BJ (cell line): Measurements from ENCODE around the gene PSMC5. TPM values are rescaled to one million over a fixed set of nuclear protein-coding genes. Genes with fewer than 3 reads are reported as not detected.

Experiments
- CTCF ChIA-PET: fragments of 350-600 bp; formaldehyde crosslinking; extraction: SDS; loops from one replicate; lab custom pipeline; 2021; ENCODE audit warnings: antibody characterized with exemption, inconsistent platforms; lab: Yijun Ruan, JAX
- POLR2A ChIA-PET: fragments of 300-600 bp; sonication (Branson Sonifier 250); formaldehyde crosslinking; extraction: SDS; loops from one replicate; lab custom pipeline; 2021; ENCODE audit warnings: antibody characterized with exemption; lab: Charles Lee
- DNase-seq: peaks from one replicate; pipeline ENCODE4 v3.0.0-alpha.2; 2011; ENCODE audit warnings: low read depth
- H3K27me3 ChIP-seq: 2 replicates; pipeline ENCODE4 v1.6.0; 2011; ENCODE audit warnings: low read length; ENCODE audit not compliant: control insufficient read depth, insufficient read depth
- H3K36me3 ChIP-seq: 2 replicates; pipeline ENCODE4 v1.5.1; 2011; ENCODE audit warnings: low read length; ENCODE audit not compliant: control insufficient read depth, insufficient read depth
- H3K4me3 ChIP-seq: 2 replicates; pipeline ENCODE4 v1.5.1; 2011; ENCODE audit warnings: low read depth, mild to moderate bottlenecking, control low read depth, low read length
- CTCF ChIP-seq: IDR thresholded peaks from 2 replicates; pipeline ENCODE4 v1.5.1; 2011; ENCODE audit warnings: low read depth, mild to moderate bottlenecking, control low read depth, inconsistent platforms, low read length, moderate library complexity; ENCODE audit not compliant: insufficient read depth
- polyA plus RNA-seq: library from polyadenylated mRNA; depleted of rRNA; stranded (reverse); fragments of >200 nt; gene quantifications from 2 replicates; pipeline ENCODE4 v1.2.3, GENCODE V29; 2011

The PSMC5 gene
- polyA plus RNA-seq, 1 experiment = 151 TPM

GRCh38 chr17:63826468-63827001 is 696 bp upstream of the PSMC5 start:
- CTCF ChIA-PET = interaction anchor here (0.8 to 1.2 kb wide), 3 partner anchors 8 to 130 kb away, joined by 3 read pairs; no protein-coding TSS in a partner anchor
- Histone ChIP-seq H3K36me3 (peaks cover 46% of the 10 kb centered on the region), H3K27me3 (no peaks in the 10 kb centered on the region), H3K4me3 (peak overlapping the region; percentile 59)
- DNase-seq = no peak
- no peak for TF ChIP-seq CTCF
- POLR2A ChIA-PET = no interaction called here

- Histone ChIP-seq H3K36me3 (peaks cover 50% of the 10 kb centered on the region), H3K4me3 (peak overlapping the region; percentile 59), H3K27me3 (no peaks in the 10 kb centered on the region)
- ChIA-PET CTCF (interaction anchor here (1.1 to 2.8 kb wide), 2 partner anchors 10 to 53 kb away, joined by 9 to 11 read pairs; partner anchors contain the start of genes CCDC47 and DDX42), POLR2A (interaction anchor here (0.6 kb wide), 2 partner anchors 11 to 16 kb away, joined by 6 read pairs; no protein-coding TSS in a partner anchor)
- no peak for TF ChIP-seq CTCF
- no peak for DNase-seq
Measured at GRCh38 chr17:63827801-63828221, 580 bp downstream of the PSMC5 start.

GRCh38 chr17:63828936-63829335 is 1.7 kb downstream of the PSMC5 start:
- CTCF ChIA-PET = interaction anchor here (0.6 to 2.8 kb wide), 3 partner anchors 10 to 121 kb away, joined by 3 to 9 read pairs (median 8); partner anchors contain the start of genes CCDC47 and DDX42
- DNase-seq = no peak
- Histone ChIP-seq H3K27me3 (no peaks in the 10 kb centered on the region), H3K4me3 (no peak overlapping the region), H3K36me3 (peaks cover 57% of the 10 kb centered on the region)
- POLR2A ChIA-PET = no interaction called here
- no peak for TF ChIP-seq CTCF

GRCh38 chr17:63830278-63830677 is 3.0 kb downstream of the PSMC5 start:
- Histone ChIP-seq H3K4me3 (no peak overlapping the region), H3K27me3 (no peaks in the 10 kb centered on the region), H3K36me3 (peaks cover 55% of the 10 kb centered on the region)
- no peak for TF ChIP-seq CTCF
- ChIA-PET POLR2A (no interaction called here), CTCF (interaction anchor here (1.9 to 2.8 kb wide), 2 partner anchors 8 to 56 kb away, joined by 8 to 9 read pairs; partner anchors contain the start of genes CCDC47 and DDX42)
- DNase-seq = no peak

GRCh38 chr17:63830904-63831491 is 3.8 kb downstream of the PSMC5 start:
- ChIA-PET CTCF (interaction anchor here (1.9 kb wide), 1 partner anchor 8 kb away, joined by 8 read pairs; no protein-coding TSS in a partner anchor), POLR2A (no interaction called here)
- Histone ChIP-seq H3K36me3 (peaks cover 56% of the 10 kb centered on the region), H3K27me3 (no peaks in the 10 kb centered on the region), H3K4me3 (no peak overlapping the region)
- DNase-seq = no peak
- no peak for TF ChIP-seq CTCF
